CD4-positive, CD25-positive, alpha-beta regulatory T cell (primary cell): ENCODE measurements around the gene MTHFD2L. TPM values are rescaled to one million over a fixed set of nuclear protein-coding genes. Genes with fewer than 3 reads are reported as not detected.

Source experiments
- ATAC-seq, 2 donors: fragments of 150-1000 bp; cut with Tn5 transposase; one replicate each; pipeline ENCODE4 v1.10.0; 2021; ENCODE audit warnings: low read depth in 2 of 2, moderate number of reproducible peaks in 2 of 2, moderate library complexity in 1 of 2
- DNase-seq, 3 donors: peaks; one replicate each; pipeline versions ENCODE4 v3.0.0 to v3.0.0-alpha.2; 2012 to 2022; ENCODE audit warnings: mixed read lengths in 1 of 3
- H3K27ac ChIP-seq: one replicate; pipeline ENCODE4 v1.7.0; 2013; ENCODE audit warnings: mild to moderate bottlenecking, low read length; ENCODE audit not compliant: insufficient read depth, poor library complexity, severe bottlenecking
- H3K27me3 ChIP-seq: one replicate; pipeline ENCODE4 v1.7.0; 2013; ENCODE audit warnings: low read length; ENCODE audit not compliant: control insufficient read depth, insufficient read depth
- H3K36me3 ChIP-seq: one replicate; pipeline ENCODE4 v1.7.0; 2013; ENCODE audit warnings: mild to moderate bottlenecking, low read length, moderate library complexity; ENCODE audit not compliant: control insufficient read depth, insufficient read depth
- H3K4me1 ChIP-seq: 2 replicates; pipeline ENCODE4 v1.7.0; 2013; ENCODE audit warnings: mild to moderate bottlenecking, low read length; ENCODE audit not compliant: insufficient read depth, control insufficient read depth, poor library complexity, severe bottlenecking
- H3K4me3 ChIP-seq: one replicate; pipeline ENCODE4 v1.7.0; 2013; ENCODE audit warnings: low read depth, mild to moderate bottlenecking, low read length, moderate library complexity
- H3K9me3 ChIP-seq, 2 experiments: 1 replicate in 1 of 2; 2 replicates in 1 of 2; pipeline ENCODE4 v1.7.0; 2013; ENCODE audit warnings: low read length in 2 of 2, mild to moderate bottlenecking in 1 of 2, moderate library complexity in 1 of 2; ENCODE audit not compliant: control insufficient read depth in 2 of 2
- H3K27ac Mint-ChIP-seq, 3 donors: one replicate each; pipeline ENCODE4 v1.8.0; 2020 to 2022; ENCODE audit warnings: mild to moderate bottlenecking in 3 of 3, mixed read lengths in 3 of 3, moderate library complexity in 2 of 3
- H3K27me3 Mint-ChIP-seq: one replicate; pipeline ENCODE4 v1.8.0; 2022; ENCODE audit warnings: mild to moderate bottlenecking, mixed read lengths
- H3K36me3 Mint-ChIP-seq: one replicate; pipeline ENCODE4 v1.8.0; 2020; ENCODE audit warnings: mixed read lengths
- H3K4me1 Mint-ChIP-seq, 4 donors: one replicate each; pipeline ENCODE4 v1.8.0; 2020 to 2022; ENCODE audit warnings: mixed read lengths in 4 of 4, mild to moderate bottlenecking in 1 of 4
- H3K4me3 Mint-ChIP-seq, 4 donors: one replicate each; pipeline ENCODE4 v1.8.0; 2020 to 2022; ENCODE audit warnings: mild to moderate bottlenecking in 4 of 4, mixed read lengths in 4 of 4, moderate library complexity in 3 of 4
- H3K9me3 Mint-ChIP-seq, 7 donors: one replicate each; pipeline ENCODE4 v1.8.0; 2020 to 2022; ENCODE audit warnings: mixed read lengths in 7 of 7, mild to moderate bottlenecking in 3 of 7, moderate library complexity in 2 of 7
- polyA plus RNA-seq, 4 donors: library from polyadenylated mRNA; unstranded; fragments of 300-500 nt; fragmentation: Illumina TruSeq; gene quantifications; one replicate each; pipeline ENCODE4 v1.2.3, GENCODE V29; 2021
- total RNA-seq: library from RNA; stranded (reverse); gene quantifications from one replicate; pipeline ENCODE4 v1.2.3, GENCODE V29; 2022

MTHFD2L gene
- total and polyA plus RNA-seq, 5 donors from 2014 or later: 2.3 to 6.9 (median 3.9) TPM

DNA sequence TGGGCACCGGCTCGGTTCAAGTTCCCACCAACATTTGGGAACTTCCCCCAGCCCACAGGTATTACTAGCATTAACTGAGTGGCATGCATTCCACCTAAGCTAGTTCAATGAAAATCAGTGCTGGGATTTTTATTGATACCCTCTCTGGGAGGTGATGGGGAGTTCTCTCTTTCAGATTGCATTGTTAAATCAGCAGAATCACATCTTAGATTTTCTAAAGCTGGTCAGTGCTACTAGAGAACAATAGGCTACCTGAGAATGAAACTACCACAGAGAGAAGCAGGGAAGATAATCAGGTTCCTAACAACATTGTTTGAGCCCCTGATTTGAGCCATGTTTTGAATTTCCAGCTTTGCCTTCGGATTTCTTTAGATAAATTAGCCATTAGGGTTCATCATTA is 166.3 kb downstream of the MTHFD2L start:
- no peak overlapping the region for H3K4me3 Mint-ChIP-seq
- H3K27me3 Mint-ChIP-seq: no peaks in the 10 kb centered on the region
- DNase-seq (no peak), ATAC-seq (no peak)
- no peak overlapping the region for H3K27ac Mint-ChIP-seq
- H3K4me1 Mint-ChIP-seq: no peaks in the 10 kb centered on the region
- no peaks in the 10 kb centered on the region for H3K9me3 ChIP-seq
- no peak overlapping the region for H3K4me3 ChIP-seq
- peaks cover 3% of the 10 kb centered on the region for H3K27me3 ChIP-seq
- H3K4me1 ChIP-seq: no peaks in the 10 kb centered on the region
- no peaks in the 10 kb centered on the region for H3K36me3 Mint-ChIP-seq
- H3K36me3 ChIP-seq: no peaks in the 10 kb centered on the region
- H3K27ac ChIP-seq: no peak overlapping the region
- H3K9me3 Mint-ChIP-seq: no peaks in the 10 kb centered on the region

GRCh38 chr4:74325886-74326285 is 168.0 kb downstream of the MTHFD2L start:
- Mint-ChIP-seq H3K27me3 (no peaks in the 10 kb centered on the region), H3K27ac (no peak overlapping the region), H3K4me3 (no peak overlapping the region), H3K4me1 (no peaks in the 10 kb centered on the region), H3K36me3 (no peaks in the 10 kb centered on the region), H3K9me3 (no peaks in the 10 kb centered on the region)
- H3K36me3 ChIP-seq: no peaks in the 10 kb centered on the region
- H3K27ac ChIP-seq: no peak overlapping the region
- no peaks in the 10 kb centered on the region for H3K4me1 ChIP-seq
- DNase-seq (no peak), ATAC-seq (no peak)
- H3K9me3 ChIP-seq: no peaks in the 10 kb centered on the region
- no peak overlapping the region for H3K4me3 ChIP-seq
- H3K27me3 ChIP-seq: peaks cover 3% of the 10 kb centered on the region

GRCh38 chr4:74327762-74328161 is 169.8 kb downstream of the MTHFD2L start:
- Histone ChIP-seq H3K36me3 (no peaks in the 10 kb centered on the region), H3K4me3 (no peak overlapping the region), H3K9me3 (no peaks in the 10 kb centered on the region), H3K4me1 (no peaks in the 10 kb centered on the region), H3K27me3 (peaks cover 1% of the 10 kb centered on the region), H3K27ac (no peak overlapping the region)
- H3K36me3 Mint-ChIP-seq: no peaks in the 10 kb centered on the region
- no peak overlapping the region for H3K27ac Mint-ChIP-seq
- DNase-seq (no peak), ATAC-seq (no peak)
- H3K4me3 Mint-ChIP-seq: no peak overlapping the region
- H3K9me3 Mint-ChIP-seq: no peaks in the 10 kb centered on the region
- no peaks in the 10 kb centered on the region for H3K4me1 Mint-ChIP-seq
- no peaks in the 10 kb centered on the region for H3K27me3 Mint-ChIP-seq

- Mint-ChIP-seq H3K36me3 (no peaks in the 10 kb centered on the region), H3K9me3 (no peaks in the 10 kb centered on the region), H3K27me3 (no peaks in the 10 kb centered on the region), H3K4me1 (no peaks in the 10 kb centered on the region), H3K27ac (no peak overlapping the region), H3K4me3 (no peak overlapping the region)
- H3K27me3 ChIP-seq: no peaks in the 10 kb centered on the region
- H3K36me3 ChIP-seq: no peaks in the 10 kb centered on the region
- no peak overlapping the region for H3K27ac ChIP-seq
- ATAC-seq (no peak), DNase-seq (no peak)
- no peak overlapping the region for H3K4me3 ChIP-seq
- no peaks in the 10 kb centered on the region for H3K4me1 ChIP-seq
- no peaks in the 10 kb centered on the region for H3K9me3 ChIP-seq
Observed at GRCh38 chr4:74328501-74328900, 170.6 kb downstream of the MTHFD2L start.

- H3K27ac ChIP-seq: no peak overlapping the region
- H3K4me1 Mint-ChIP-seq: no peaks in the 10 kb centered on the region
- no peaks in the 10 kb centered on the region for H3K36me3 Mint-ChIP-seq
- no peaks in the 10 kb centered on the region for H3K9me3 ChIP-seq
- ATAC-seq: no peak
- peaks cover 0 to 1% (median 0%) of the 10 kb centered on the region in 7 donors for H3K9me3 Mint-ChIP-seq
- no peak overlapping the region for H3K4me3 Mint-ChIP-seq
- no peaks in the 10 kb centered on the region for H3K27me3 Mint-ChIP-seq
- H3K27ac Mint-ChIP-seq: no peak overlapping the region
- no peaks in the 10 kb centered on the region for H3K4me1 ChIP-seq
- no peaks in the 10 kb centered on the region for H3K27me3 ChIP-seq
- no peaks in the 10 kb centered on the region for H3K36me3 ChIP-seq
- H3K4me3 ChIP-seq: no peak overlapping the region
- DNase-seq: no peak
Observed at GRCh38 chr4:74329307-74329706, 171.4 kb downstream of the MTHFD2L start.

DNA sequence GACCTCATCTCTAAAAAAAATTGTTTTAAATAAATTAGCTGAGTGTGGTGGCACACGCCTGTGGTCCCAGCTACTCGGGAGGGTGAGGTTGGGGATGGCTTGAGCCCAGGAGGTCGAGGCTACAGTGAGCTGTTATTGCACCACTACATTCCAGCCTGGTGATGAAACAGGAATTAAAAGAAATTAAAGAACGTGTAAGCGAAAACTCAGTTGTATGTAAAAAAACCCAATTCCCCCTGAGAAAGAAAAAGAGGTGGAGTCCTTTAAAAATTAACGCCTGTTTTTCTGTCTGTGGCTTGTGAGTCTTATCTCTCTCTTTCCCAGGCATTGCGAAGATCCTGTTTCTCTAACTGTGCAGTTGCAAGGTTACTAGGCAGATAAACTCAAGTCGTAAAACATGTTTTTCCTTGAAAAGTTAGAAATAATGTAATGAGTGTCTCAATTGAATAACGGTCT is 172.4 kb downstream of the MTHFD2L start:
- H3K27ac Mint-ChIP-seq: no peak overlapping the region
- no peaks in the 10 kb centered on the region for H3K9me3 ChIP-seq
- DNase-seq (no peak), ATAC-seq (no peak)
- no peaks in the 10 kb centered on the region for H3K27me3 Mint-ChIP-seq
- H3K36me3 ChIP-seq: no peaks in the 10 kb centered on the region
- H3K27me3 ChIP-seq: no peaks in the 10 kb centered on the region
- H3K9me3 Mint-ChIP-seq: peaks cover 0 to 3% (median 0%) of the 10 kb centered on the region in 7 donors
- H3K27ac ChIP-seq: no peak overlapping the region
- H3K4me3 ChIP-seq: no peak overlapping the region
- H3K4me1 ChIP-seq: no peaks in the 10 kb centered on the region
- no peak overlapping the region for H3K4me3 Mint-ChIP-seq
- H3K4me1 Mint-ChIP-seq: no peaks in the 10 kb centered on the region
- no peaks in the 10 kb centered on the region for H3K36me3 Mint-ChIP-seq

DNA sequence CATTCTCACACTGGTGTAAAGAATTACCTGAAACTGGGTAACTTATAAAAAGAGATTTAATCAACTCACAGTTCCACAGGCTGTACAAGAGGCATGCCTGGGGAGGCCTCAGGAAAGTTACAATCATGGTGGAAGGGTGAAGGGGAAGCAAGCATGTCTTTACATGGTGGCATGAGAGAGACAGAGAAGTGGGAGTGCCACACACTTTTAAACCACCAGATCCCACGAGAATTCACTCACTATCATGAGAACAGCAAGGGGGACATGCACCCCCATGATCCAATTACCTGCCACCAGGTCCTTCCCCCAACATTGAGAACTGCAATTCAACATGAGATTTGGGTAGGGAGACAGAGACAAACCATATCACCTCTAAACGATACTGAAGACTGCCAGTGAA is 173.3 kb downstream of the MTHFD2L start:
- Mint-ChIP-seq H3K4me1 (no peaks in the 10 kb centered on the region), H3K4me3 (no peak overlapping the region), H3K36me3 (no peaks in the 10 kb centered on the region), H3K9me3 (peaks cover 0 to 3% (median 0%) of the 10 kb centered on the region in 7 donors), H3K27me3 (no peaks in the 10 kb centered on the region), H3K27ac (no peak overlapping the region)
- no peak for DNase-seq
- H3K27ac ChIP-seq: no peak overlapping the region
- no peaks in the 10 kb centered on the region for H3K27me3 ChIP-seq
- no peak overlapping the region for H3K4me3 ChIP-seq
- no peaks in the 10 kb centered on the region for H3K4me1 ChIP-seq
- no peak for ATAC-seq
- H3K36me3 ChIP-seq: no peaks in the 10 kb centered on the region
- no peaks in the 10 kb centered on the region for H3K9me3 ChIP-seq

- ATAC-seq: no peak
- Histone ChIP-seq H3K27ac (no peak overlapping the region), H3K9me3 (no peaks in the 10 kb centered on the region), H3K27me3 (no peaks in the 10 kb centered on the region), H3K4me1 (no peaks in the 10 kb centered on the region), H3K4me3 (no peak overlapping the region), H3K36me3 (no peaks in the 10 kb centered on the region)
- Mint-ChIP-seq H3K27me3 (no peaks in the 10 kb centered on the region), H3K4me1 (no peaks in the 10 kb centered on the region), H3K36me3 (no peaks in the 10 kb centered on the region), H3K27ac (no peak overlapping the region), H3K4me3 (no peak overlapping the region), H3K9me3 (peaks cover 0 to 3% (median 0%) of the 10 kb centered on the region in 7 donors)
- DNase-seq: no peak
Observed at GRCh38 chr4:74331944-74332343, 174.0 kb downstream of the MTHFD2L start.
